ENCODE results near the gene SGCD.

DNA sequence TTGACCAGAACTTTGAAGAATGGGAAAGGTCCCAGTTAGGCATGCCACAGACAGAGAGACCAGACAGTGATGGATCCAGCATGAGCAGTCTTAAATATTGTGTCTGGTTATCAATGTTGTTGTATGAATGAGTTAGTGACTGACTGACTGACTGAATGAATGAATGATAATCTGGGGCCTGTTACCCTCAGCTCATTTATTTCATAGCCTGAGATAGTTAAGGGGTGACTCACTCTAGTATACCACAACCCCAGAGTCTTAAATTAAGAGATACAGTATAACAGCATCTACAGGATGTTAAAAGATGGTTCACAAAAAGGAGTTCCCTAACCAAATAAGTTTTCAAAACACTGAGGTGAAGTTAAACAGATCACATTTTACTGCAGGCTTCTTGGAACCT is 133.5 kb downstream of the SGCD start:
- no peak for TF ChIP-seq SUZ12 (IDR thresholded peaks at IDR 0.05)
- no peak for TF ChIP-seq NFRKB (IDR thresholded peaks at IDR 0.05)
- TF ChIP-seq FOXM1 (IDR thresholded peaks at IDR 0.05; ENCODE audit: borderline replicate concordance): no peak
- TF ChIP-seq HDGF (IDR thresholded peaks at IDR 0.05; ENCODE audit: borderline replicate concordance): no peak
- TF ChIP-seq BHLHE40 (IDR thresholded peaks at IDR 0.05; ENCODE audit: borderline replicate concordance): no peak
- TF ChIP-seq, protein P1, sequence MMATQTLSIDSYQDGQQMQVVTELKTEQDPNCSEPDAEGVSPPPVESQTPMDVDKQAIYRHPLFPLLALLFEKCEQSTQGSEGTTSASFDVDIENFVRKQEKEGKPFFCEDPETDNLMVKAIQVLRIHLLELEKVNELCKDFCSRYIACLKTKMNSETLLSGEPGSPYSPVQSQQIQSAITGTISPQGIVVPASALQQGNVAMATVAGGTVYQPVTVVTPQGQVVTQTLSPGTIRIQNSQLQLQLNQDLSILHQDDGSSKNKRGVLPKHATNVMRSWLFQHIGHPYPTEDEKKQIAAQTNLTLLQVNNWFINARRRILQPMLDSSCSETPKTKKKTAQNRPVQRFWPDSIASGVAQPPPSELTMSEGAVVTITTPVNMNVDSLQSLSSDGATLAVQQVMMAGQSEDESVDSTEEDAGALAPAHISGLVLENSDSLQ (IDR thresholded peaks at IDR 0.05): no peak
- TF ChIP-seq ARNT (IDR thresholded peaks at IDR 0.05): no peak
- no peak for TF ChIP-seq SP1 (IDR thresholded peaks at IDR 0.05)
- TF ChIP-seq ELF4 (IDR thresholded peaks at IDR 0.05): no peak
- TF ChIP-seq TARDBP (IDR thresholded peaks at IDR 0.05): no peak
- no peak for TF ChIP-seq L3MBTL2 (conservative IDR thresholded peaks at IDR 0.05)
- no peak for TF ChIP-seq FOXA1 (IDR thresholded peaks at IDR 0.05)
- TF ChIP-seq FOXK2 (IDR thresholded peaks at IDR 0.05): no peak
- TF ChIP-seq CTBP1 (IDR thresholded peaks at IDR 0.05; ENCODE audit: borderline replicate concordance): no peak

All from HEK293T (cell line).